HepG2 (cell line): Measurements from ENCODE around the gene UBAP2. TPM values are rescaled to one million over a fixed set of nuclear protein-coding genes. Genes with fewer than 3 reads are reported as not detected.

Experiments used
- ATAC-seq: fragments of 200-7000 bp; cut with Tn5 transposase; 3 replicates; pipeline ENCODE4 v1.9.1; 2020; ENCODE audit warnings: mild to moderate bottlenecking, moderate library complexity
- BruUV-seq: library from RNA; stranded (reverse); fragments of 400-500 nt; replicated peaks from 2 replicates; lab custom pipeline; 2021; lab: Mats Ljungman, UMichigan
- CTCF ChIA-PET: fragments of 300-600 bp; formaldehyde crosslinking; extraction: SDS; loops from one replicate; lab custom pipeline; 2021; ENCODE audit warnings: low total read pairs, inconsistent platforms, low intra/inter-chr PET ratio; lab: Yijun Ruan, JAX
- POLR2A ChIA-PET: fragments of 350-600 bp; sonication (Branson Sonifier 250); formaldehyde crosslinking; loops from one replicate; lab custom pipeline; 2020; ENCODE audit warnings: antibody characterized with exemption, inconsistent platforms; lab: Yijun Ruan, JAX
- DNase-seq: peaks from one replicate; pipeline ENCODE4 v3.0.0-alpha.2; 2015; ENCODE audit warnings: low spot score
- FAIRE-seq: peaks from 3 replicates; lab custom pipeline; 2011; peaks lifted over from hg19 to GRCh38; lab: Jason Lieb, UNC
- H2AFZ ChIP-seq: one replicate; pipeline ENCODE4 v1.6.1; 2011; ENCODE audit warnings: low read length, inconsistent platforms
- H3K27ac ChIP-seq: fragments of 300-600 bp; 3 replicates; pipeline ENCODE4 v1.8.0; 2011; ENCODE audit warnings: mixed run types, mild to moderate bottlenecking, mixed read lengths, low read length, inconsistent platforms; ENCODE audit not compliant: insufficient read depth; ENCODE audit errors: extremely low read length
- H3K27me3 ChIP-seq, 2 experiments: fragments of 200-600 bp in 1 of 2; 2 replicates in 1 of 2; 3 replicates in 1 of 2; pipeline versions ENCODE4 v1.6.0 to v1.8.0; 2011; ENCODE audit warnings: low read length in 2 of 2, mild to moderate bottlenecking in 2 of 2, moderate library complexity in 2 of 2, inconsistent platforms in 1 of 2; ENCODE audit not compliant: insufficient read depth in 2 of 2, control insufficient read depth in 1 of 2
- H3K36me3 ChIP-seq, 2 experiments: fragments of 200-600 bp in 1 of 2; replicated peaks in 1 of 2; 2 replicates in 1 of 2; 3 replicates in 1 of 2; pipeline versions ENCODE4 v1.5.1 to v1.8.0; 2011; ENCODE audit warnings: low read length in 2 of 2, inconsistent platforms in 1 of 2; ENCODE audit not compliant: insufficient read depth in 2 of 2, control insufficient read depth in 1 of 2
- H3K4me1 ChIP-seq: 2 replicates; pipeline ENCODE4 v1.5.1; 2012; ENCODE audit warnings: low read length, inconsistent platforms; ENCODE audit not compliant: insufficient read depth
- H3K4me2 ChIP-seq: 2 replicates; pipeline ENCODE4 v1.6.0; 2011; ENCODE audit warnings: low read depth, low read length, inconsistent platforms
- H3K4me3 ChIP-seq, 3 experiments: fragments of 200-600 bp in 1 of 3; sonication (generic), shearing (Covaris generic) in 1 of 3; replicated peaks in 1 of 3; 2 replicates each; pipeline ENCODE4 v1.5.1; 2011 to 2016; ENCODE audit warnings: low read length in 3 of 3, inconsistent platforms in 2 of 3, low read depth in 2 of 3, mild to moderate bottlenecking in 2 of 3, control low read depth in 1 of 3, mixed read lengths in 1 of 3; ENCODE audit not compliant: insufficient read depth in 1 of 3
- H3K79me2 ChIP-seq: one replicate; pipeline ENCODE4 v1.6.1; 2011; ENCODE audit warnings: low read length, inconsistent platforms; ENCODE audit not compliant: insufficient read depth
- H3K9ac ChIP-seq: 2 replicates; pipeline ENCODE4 v1.6.0; 2011; ENCODE audit warnings: mild to moderate bottlenecking, low read depth, low read length, inconsistent platforms; ENCODE audit not compliant: insufficient read depth
- H3K9me3 ChIP-seq: 2 replicates; pipeline ENCODE4 v1.5.1; 2012; ENCODE audit warnings: mild to moderate bottlenecking, low read length
- H4K20me1 ChIP-seq: 2 replicates; pipeline ENCODE4 v1.6.0; 2011; ENCODE audit warnings: inconsistent platforms, mild to moderate bottlenecking, low read length, moderate library complexity; ENCODE audit not compliant: insufficient read depth
- CCDC6 ChIP-seq: sonication (generic); formaldehyde crosslinking; IDR thresholded peaks from 2 replicates; pipeline ENCODE4 v1.8.1; 2022; ENCODE audit warnings: mild to moderate bottlenecking, missing genetic modification reagents, moderate library complexity
- FOXK1 ChIP-seq: sonication (generic); formaldehyde crosslinking; IDR thresholded peaks from 2 replicates; pipeline ENCODE4 v1.4.0; 2020; ENCODE audit warnings: low read depth, missing genetic modification reagents, borderline replicate concordance
- XRCC5 ChIP-seq: fragments of 200-400 bp; formaldehyde crosslinking; optimal IDR thresholded peaks from 2 replicates; pipeline ENCODE3; 2017; ENCODE audit warnings: mild to moderate bottlenecking, low read length
- ZNF160 ChIP-seq: sonication (generic); formaldehyde crosslinking; IDR thresholded peaks from 2 replicates; pipeline ENCODE4 v1.8.0; 2022; ENCODE audit warnings: mild to moderate bottlenecking, inconsistent platforms, missing genetic modification reagents
- WGBS: methylation state at CpG from one replicate; pipeline ENCODE4 v1.1.6; 2017; ENCODE audit warnings: low lambda C conversion rate; 5-methylcytosine and 5-hydroxymethylcytosine counted together
- in situ Hi-C: cut with HindIII; loops from 2 replicates; pipeline ENCODE4 v1.10.0; 2017; ENCODE audit warnings: low pct_unique_long_range_greater_than_20kb; ENCODE audit not compliant: extremely low pct_ligation_motif_present
- intact Hi-C: fragments of 100-400 bp; cut with micrococcal nuclease; formaldehyde crosslinking; loops from one replicate; pipeline ENCODE4 v1.10.0; 2022; ENCODE audit not compliant: unreplicated experiment
- polyA plus RNA-seq, 8 experiments: library from polyadenylated mRNA; depleted of rRNA in 3 of 8; stranded (reverse) in 7 of 8; unstranded in 1 of 8; fragments of >200 nt; fragmentation: Illumina TruSeq in 4 of 8; extraction: Trizol in 4 of 8; gene quantifications; 2 replicates each; pipeline versions ENCODE4 v1.2.1 to v1.2.3, GENCODE V29; 2011 to 2016; ENCODE audit warnings: low read depth in 4 of 8, missing spikeins in 1 of 8, mixed read lengths in 1 of 8; ENCODE audit not compliant: insufficient read depth in 1 of 8
- total RNA-seq, 5 experiments: library from RNA; depleted of rRNA; stranded (reverse); fragments of >200 nt; fragmentation: Illumina TruSeq; extraction: Trizol; gene quantifications; 2 replicates each; pipeline ENCODE4 v1.2.3, GENCODE V29; 2016; ENCODE audit warnings: low read depth in 1 of 5
- TF ChIP-seq, protein P1 (sequence below): sonication (generic); formaldehyde crosslinking; conservative IDR thresholded peaks from 2 replicates; pipeline ENCODE4 v1.4.0; 2020; ENCODE audit warnings: missing genetic modification reagents

UBAP2 gene
- total and polyA plus RNA-seq, 2 of the 13 experiments (the other 11 are each of a cell fraction or from before 2014, with no cell fraction given) = 19.0 to 22.0 TPM

- Histone ChIP-seq H3K27ac (no peak overlapping the region), H3K36me3 (no peaks in the 10 kb centered on the region), H3K9me3 (no peaks in the 10 kb centered on the region), H3K79me2 (no peaks in the 10 kb centered on the region), H3K4me1 (peaks cover 49% of the 10 kb centered on the region), H3K9ac (no peak overlapping the region), H3K4me2 (no peak overlapping the region), H2AFZ (no peak overlapping the region), H3K27me3 (no peaks in the 10 kb centered on the region), H3K4me3 (no peak overlapping the region), H4K20me1 (no peaks in the 10 kb centered on the region)
- no peak for DNase-seq
- POLR2A ChIA-PET = interaction anchor here (1.2 kb wide), 1 partner anchor 22 kb away, joined by 5 read pairs; the partner anchor contains the start of gene UBAP2
- in situ Hi-C loops (no loop called here), intact Hi-C loops (loop anchor here (5.0 kb wide), 1 partner anchor 128 kb away; no protein-coding TSS in a partner anchor)
- BruUV-seq = no TSS peak
- WGBS = 75% methylated on average over 5 of the region's 5 CpGs
- CTCF ChIA-PET = no interaction called here
- no peak for ATAC-seq
- no peak for TF ChIP-seq XRCC5
- TF ChIP-seq, protein P1, sequence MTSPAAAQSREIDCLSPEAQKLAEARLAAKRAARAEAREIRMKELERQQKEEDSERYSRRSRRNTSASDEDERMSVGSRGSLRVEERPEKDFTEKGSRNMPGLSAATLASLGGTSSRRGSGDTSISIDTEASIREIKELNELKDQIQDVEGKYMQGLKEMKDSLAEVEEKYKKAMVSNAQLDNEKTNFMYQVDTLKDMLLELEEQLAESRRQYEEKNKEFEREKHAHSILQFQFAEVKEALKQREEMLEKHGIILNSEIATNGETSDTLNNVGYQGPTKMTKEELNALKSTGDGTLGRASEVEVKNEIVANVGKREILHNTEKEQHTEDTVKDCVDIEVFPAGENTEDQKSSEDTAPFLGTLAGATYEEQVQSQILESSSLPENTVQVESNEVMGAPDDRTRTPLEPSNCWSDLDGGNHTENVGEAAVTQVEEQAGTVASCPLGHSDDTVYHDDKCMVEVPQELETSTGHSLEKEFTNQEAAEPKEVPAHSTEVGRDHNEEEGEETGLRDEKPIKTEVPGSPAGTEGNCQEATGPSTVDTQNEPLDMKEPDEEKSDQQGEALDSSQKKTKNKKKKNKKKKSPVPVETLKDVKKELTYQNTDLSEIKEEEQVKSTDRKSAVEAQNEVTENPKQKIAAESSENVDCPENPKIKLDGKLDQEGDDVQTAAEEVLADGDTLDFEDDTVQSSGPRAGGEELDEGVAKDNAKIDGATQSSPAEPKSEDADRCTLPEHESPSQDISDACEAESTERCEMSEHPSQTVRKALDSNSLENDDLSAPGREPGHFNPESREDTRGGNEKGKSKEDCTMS (CRISPR knock-in tag) = no peak
- no peak for TF ChIP-seq CCDC6 (CRISPR knock-in tag)
- TF ChIP-seq ZNF160 = no peak
- no peak for TF ChIP-seq FOXK1 (CRISPR knock-in tag)
- FAIRE-seq = no peak
These were observed 22.1 kb upstream of the UBAP2 start for GRCh38 chr9:34070606-34071324.
